ENCODE data around the gene TMEM252. TPM values are rescaled to one million over a fixed set of nuclear protein-coding genes. Genes with fewer than 3 reads are reported as not detected.

TMEM252 gene
- polyA plus RNA-seq, 1 donor (not counting 4 experiments of a cell fraction or from before 2014, with no cell fraction given) = not detected

GRCh38 chr9:68523367-68523936, 17.2 kb downstream of the TMEM252 start:
- dilution Hi-C loops (cut with MboI; ENCODE audit: extremely low pct_ligation_motif_present, low sequenced_read_pairs) = loop anchor here (25.0 kb wide), 1 partner anchor 89 kb away; no protein-coding TSS in a partner anchor
- H3K79me2 ChIP-seq (ENCODE audit: control insufficient read depth, insufficient read depth, low read length) = no peaks in the 10 kb centered on the region
- H3K4me2 ChIP-seq (ENCODE audit: control insufficient read depth, extremely low read depth, insufficient read depth, low read depth, low read length) = no peak overlapping the region
- H3K9ac ChIP-seq (ENCODE audit: control insufficient read depth, extremely low read depth, insufficient read depth, low read length) = no peak overlapping the region
- no peaks in the 10 kb centered on the region for H3K4me1 ChIP-seq (ENCODE audit: control insufficient read depth, extremely low read depth, insufficient read depth, low read length)
- FAIRE-seq (no peak), DNase-seq (ENCODE audit: low read depth, low spot score) (no peak)
- H2AFZ ChIP-seq (ENCODE audit: control insufficient read depth, low read length) = no peak overlapping the region
- H3K27ac ChIP-seq (ENCODE audit: control insufficient read depth, insufficient read depth, low read length) = no peak overlapping the region
- H3K9me1 ChIP-seq (ENCODE audit: control insufficient read depth, extremely low read depth, insufficient read depth, low read length) = no peaks in the 10 kb centered on the region
- no peaks in the 10 kb centered on the region for H3K36me3 ChIP-seq (ENCODE audit: control insufficient read depth in 2 of 2, extremely low read depth in 1 of 2, insufficient read depth in 2 of 2, low read length in 2 of 2)
- TF ChIP-seq CTCF (optimal IDR thresholded peaks at IDR 0.05 in 1 of 3, IDR thresholded peaks at IDR 0.05 in 1 of 3, conservative IDR thresholded peaks at IDR 0.05 in 1 of 3; ENCODE audit: extremely low read depth in 1 of 3, insufficient read depth in 2 of 3, low read length in 3 of 3) (no peak), EZH2 (IDR thresholded peaks at IDR 0.05; ENCODE audit: low read length) (no peak)
- H3K4me3 ChIP-seq (ENCODE audit: control insufficient read depth in 2 of 3, extremely low read depth in 1 of 3, insufficient read depth in 2 of 3, low read depth in 1 of 3, low read length in 3 of 3) = no peak overlapping the region
- H3K27me3 ChIP-seq (ENCODE audit: control insufficient read depth, extremely low read depth, insufficient read depth, low read length) = no peaks in the 10 kb centered on the region
- no peaks in the 10 kb centered on the region for H3K9me3 ChIP-seq (ENCODE audit: control insufficient read depth, low read depth, low read length)
- H4K20me1 ChIP-seq (ENCODE audit: control insufficient read depth, extremely low read depth, insufficient read depth, low read length) = no peaks in the 10 kb centered on the region

GRCh38 chr9:68522954-68523353, 17.7 kb downstream of the TMEM252 start:
- Histone ChIP-seq H3K4me1 (ENCODE audit: control insufficient read depth, extremely low read depth, insufficient read depth, low read length) (no peaks in the 10 kb centered on the region), H3K27ac (ENCODE audit: control insufficient read depth, insufficient read depth, low read length) (no peak overlapping the region)

More at GRCh38 chr9:68522954-68523353, 17.7 kb downstream of the TMEM252 start:
- no peaks in the 10 kb centered on the region for H3K9me3 ChIP-seq (ENCODE audit: control insufficient read depth, low read depth, low read length)
- no peak for DNase-seq (ENCODE audit: low read depth, low spot score)
- H3K9ac ChIP-seq (ENCODE audit: control insufficient read depth, extremely low read depth, insufficient read depth, low read length) = no peak overlapping the region
- no peaks in the 10 kb centered on the region for H3K79me2 ChIP-seq (ENCODE audit: control insufficient read depth, insufficient read depth, low read length)
- no peaks in the 10 kb centered on the region for H3K9me1 ChIP-seq (ENCODE audit: control insufficient read depth, extremely low read depth, insufficient read depth, low read length)
- H3K4me3 ChIP-seq (ENCODE audit: control insufficient read depth in 2 of 3, extremely low read depth in 1 of 3, insufficient read depth in 2 of 3, low read depth in 1 of 3, low read length in 3 of 3) = no peak overlapping the region
- H3K4me2 ChIP-seq (ENCODE audit: control insufficient read depth, extremely low read depth, insufficient read depth, low read depth, low read length) = no peak overlapping the region
- no peaks in the 10 kb centered on the region for H4K20me1 ChIP-seq (ENCODE audit: control insufficient read depth, extremely low read depth, insufficient read depth, low read length)
- dilution Hi-C loops (cut with MboI; ENCODE audit: extremely low pct_ligation_motif_present, low sequenced_read_pairs) = loop anchor here (25.0 kb wide), 1 partner anchor 89 kb away; no protein-coding TSS in a partner anchor
- FAIRE-seq = no peak
- no peaks in the 10 kb centered on the region for H3K36me3 ChIP-seq (ENCODE audit: control insufficient read depth in 2 of 2, extremely low read depth in 1 of 2, insufficient read depth in 2 of 2, low read length in 2 of 2)
- no peak overlapping the region for H2AFZ ChIP-seq (ENCODE audit: control insufficient read depth, low read length)
- no peaks in the 10 kb centered on the region for H3K27me3 ChIP-seq (ENCODE audit: control insufficient read depth, extremely low read depth, insufficient read depth, low read length)
- TF ChIP-seq CTCF (optimal IDR thresholded peaks at IDR 0.05 in 1 of 3, IDR thresholded peaks at IDR 0.05 in 1 of 3, conservative IDR thresholded peaks at IDR 0.05 in 1 of 3; ENCODE audit: extremely low read depth in 1 of 3, insufficient read depth in 2 of 3, low read length in 3 of 3) (no peak), EZH2 (IDR thresholded peaks at IDR 0.05; ENCODE audit: low read length) (no peak)
